ENCODE results near the gene RNH1. TPM values are rescaled to one million over a fixed set of nuclear protein-coding genes. Genes with fewer than 3 reads are reported as not detected.

RNH1 gene
- total RNA-seq, 2 experiments from 2014 or later: 65.5 to 65.7 TPM

- no peak for DNase-seq (ENCODE audit: low spot score)
- no TSS peak for BruUV-seq (replicated peaks)
- POLR2A ChIA-PET: interaction anchor here (0.5 to 0.7 kb wide), 2 partner anchors 35 to 248 kb away, joined by 3 read pairs; no protein-coding TSS in a partner anchor
- intact Hi-C loops (cut with micrococcal nuclease; ENCODE audit: unreplicated experiment): loop anchor here (5.0 kb wide), 1 partner anchor 91 kb away; the partner anchor contains the start of genes HRAS and LRRC56
- Histone ChIP-seq H3K4me2 (ENCODE audit: low read length) (no peak overlapping the region), H4K20me1 (ENCODE audit: insufficient read depth, low read length) (no peaks in the 10 kb centered on the region), H3K27ac (ENCODE audit: low read depth, low read length, poor library complexity, severe bottlenecking) (no peak overlapping the region), H3K36me3 (ENCODE audit: insufficient read depth, low read length) (no peaks in the 10 kb centered on the region), H3K4me3 (ENCODE audit: low read depth, low read length, poor library complexity, severe bottlenecking) (no peak overlapping the region), H2AFZ (ENCODE audit: low read length) (peak overlapping the region; percentile 42), H3K9me3 (ENCODE audit: low read length) (no peaks in the 10 kb centered on the region), H3K9me2 (ENCODE audit: insufficient read depth, low read length) (no peaks in the 10 kb centered on the region), H3K79me2 (ENCODE audit: insufficient read depth, low read depth, low read length) (no peaks in the 10 kb centered on the region; the same call in 1 of the 2 replicates), H3K4me1 (ENCODE audit: insufficient read depth, low read length, poor library complexity, severe bottlenecking) (peaks cover 25% of the 10 kb centered on the region)
- TF ChIP-seq EZH2phosphoT487 (IDR thresholded peaks at IDR 0.05; ENCODE audit: borderline replicate concordance, low read depth, low read length) (no peak), CTCF (conservative IDR thresholded peaks at IDR 0.05; ENCODE audit: low read length) (no peak)
- CTCF ChIA-PET (ENCODE audit: unreplicated experiment): no interaction called here
Measured at GRCh38 chr11:445765-446588, 61.1 kb downstream of the RNH1 start.

Other genes with a start within 250 kb of the RNH1 start
- 0.25 and 0.39 TPM in 2 replicates for gene NLRP6, start 228.8 kb downstream of the RNH1 start, total RNA-seq (2014; rRNA removed; shearing (Covaris generic))
- 0.65 and 2.0 TPM in 2 replicates for gene NLRP6, start 228.8 kb downstream of the RNH1 start, total RNA-seq (2022)
- 6.3 and 7.0 TPM in 2 replicates for gene PGGHG, start 218.1 kb downstream of the RNH1 start, total RNA-seq (2014; rRNA removed; shearing (Covaris generic))
- 0.93 and 1.2 TPM in 2 replicates for gene PGGHG, start 218.1 kb downstream of the RNH1 start, total RNA-seq (2022)
- gene IFITM5, start 207.7 kb downstream of the RNH1 start, total RNA-seq (2014; rRNA removed; shearing (Covaris generic)): not detected in 2 replicates
- not detected in 2 replicates for gene IFITM5, start 207.7 kb downstream of the RNH1 start, total RNA-seq (2022)
- gene IFITM2, start 199.4 kb downstream of the RNH1 start, total RNA-seq (2014; rRNA removed; shearing (Covaris generic)): 9.5 and 22.1 TPM in 2 replicates
- 110 and 117 TPM in 2 replicates for gene IFITM2, start 199.4 kb downstream of the RNH1 start, total RNA-seq (2022)
- 30.3 and 36.4 TPM in 2 replicates for gene IFITM1, start 193.2 kb downstream of the RNH1 start, total RNA-seq (2014; rRNA removed; shearing (Covaris generic))
- gene IFITM1, start 193.2 kb downstream of the RNH1 start, total RNA-seq (2022): 72.4 TPM in 2 replicates
- 0.95 and 1.5 TPM in 2 replicates for gene IFITM3, start 186.4 kb downstream of the RNH1 start, total RNA-seq (2014; rRNA removed; shearing (Covaris generic))
- 1.5 and 2.2 TPM in 2 replicates for gene IFITM3, start 186.4 kb downstream of the RNH1 start, total RNA-seq (2022)
- not detected in 2 replicates for gene B4GALNT4, start 137.7 kb downstream of the RNH1 start, total RNA-seq (2014; rRNA removed; shearing (Covaris generic))
- gene B4GALNT4, start 137.7 kb downstream of the RNH1 start, total RNA-seq (2022): not detected in 2 replicates
- not detected in 2 replicates for gene PKP3, start 113.0 kb downstream of the RNH1 start, total RNA-seq (2014; rRNA removed; shearing (Covaris generic))
- not detected in 2 replicates for gene PKP3, start 113.0 kb downstream of the RNH1 start, total RNA-seq (2022)
- 36.9 and 57.2 TPM in 2 replicates for gene SIGIRR, start 92.2 kb downstream of the RNH1 start, total RNA-seq (2014; rRNA removed; shearing (Covaris generic))
- gene SIGIRR, start 92.2 kb downstream of the RNH1 start, total RNA-seq (2022): 25.3 and 29.2 TPM in 2 replicates
- gene ANO9, start 65.2 kb downstream of the RNH1 start, total RNA-seq (2014; rRNA removed; shearing (Covaris generic)): 22.2 and 25.7 TPM in 2 replicates
- gene ANO9, start 65.2 kb downstream of the RNH1 start, total RNA-seq (2022): 27.6 and 28.2 TPM in 2 replicates
- gene PTDSS2, start 57.0 kb downstream of the RNH1 start, total RNA-seq (2014; rRNA removed; shearing (Covaris generic)): 19.6 and 27.8 TPM in 2 replicates
- gene PTDSS2, start 57.0 kb downstream of the RNH1 start, total RNA-seq (2022): 30.3 and 32.7 TPM in 2 replicates
- gene HRAS, start 28.3 kb upstream of the RNH1 start, total RNA-seq (2014; rRNA removed; shearing (Covaris generic)): 53.0 and 67.8 TPM in 2 replicates
- 40.1 and 46.9 TPM in 2 replicates for gene HRAS, start 28.3 kb upstream of the RNH1 start, total RNA-seq (2022)
- 1.2 and 1.6 TPM in 2 replicates for gene LRRC56, start 30.3 kb upstream of the RNH1 start, total RNA-seq (2014; rRNA removed; shearing (Covaris generic))
- gene LRRC56, start 30.3 kb upstream of the RNH1 start, total RNA-seq (2022): 1.5 and 2.5 TPM in 2 replicates
- gene LMNTD2, start 53.5 kb upstream of the RNH1 start, total RNA-seq (2014; rRNA removed; shearing (Covaris generic)): 4.7 and 7.5 TPM in 2 replicates
- 16.9 and 17.7 TPM in 2 replicates for gene LMNTD2, start 53.5 kb upstream of the RNH1 start, total RNA-seq (2022)
- gene RASSF7, start 53.7 kb upstream of the RNH1 start, total RNA-seq (2014; rRNA removed; shearing (Covaris generic)): 18.0 and 22.1 TPM in 2 replicates
- gene RASSF7, start 53.7 kb upstream of the RNH1 start, total RNA-seq (2022): 11.8 and 15.1 TPM in 2 replicates
- gene PHRF1, start 69.2 kb upstream of the RNH1 start, total RNA-seq (2014; rRNA removed; shearing (Covaris generic)): 23.3 and 25.6 TPM in 2 replicates
- 43.8 and 45.4 TPM in 2 replicates for gene PHRF1, start 69.2 kb upstream of the RNH1 start, total RNA-seq (2022)
- 18.7 and 20.9 TPM in 2 replicates for gene IRF7, start 108.7 kb upstream of the RNH1 start, total RNA-seq (2014; rRNA removed; shearing (Covaris generic))
- gene IRF7, start 108.7 kb upstream of the RNH1 start, total RNA-seq (2022): 15.8 and 16.6 TPM in 2 replicates
- not detected in 2 replicates for gene CDHR5, start 117.7 kb upstream of the RNH1 start, total RNA-seq (2014; rRNA removed; shearing (Covaris generic))
- not detected in 2 replicates for gene CDHR5, start 117.7 kb upstream of the RNH1 start, total RNA-seq (2022)
- not detected in 2 replicates for gene SCT, start 119.9 kb upstream of the RNH1 start, total RNA-seq (2014; rRNA removed; shearing (Covaris generic))
- gene SCT, start 119.9 kb upstream of the RNH1 start, total RNA-seq (2022): not detected in 2 replicates
- 0.16 and 2.2 TPM in 2 replicates for gene DRD4, start 130.0 kb upstream of the RNH1 start, total RNA-seq (2014; rRNA removed; shearing (Covaris generic))
- gene DRD4, start 130.0 kb upstream of the RNH1 start, total RNA-seq (2022): 3.1 and 3.5 TPM in 2 replicates
- 35.6 and 42.7 TPM in 2 replicates for gene DEAF1, start 188.0 kb upstream of the RNH1 start, total RNA-seq (2014; rRNA removed; shearing (Covaris generic))
- gene DEAF1, start 188.0 kb upstream of the RNH1 start, total RNA-seq (2022): 63.0 and 66.2 TPM in 2 replicates
- 52.8 and 56.8 TPM in 2 replicates for gene TMEM80, start 188.6 kb upstream of the RNH1 start, total RNA-seq (2014; rRNA removed; shearing (Covaris generic))
- 51.6 and 52.7 TPM in 2 replicates for gene TMEM80, start 188.6 kb upstream of the RNH1 start, total RNA-seq (2022)
- 3.8 and 4.8 TPM in 2 replicates for gene EPS8L2, start 199.0 kb upstream of the RNH1 start, total RNA-seq (2014; rRNA removed; shearing (Covaris generic))
- gene EPS8L2, start 199.0 kb upstream of the RNH1 start, total RNA-seq (2022): 7.1 and 9.3 TPM in 2 replicates
- gene TALDO1, start 240.2 kb upstream of the RNH1 start, total RNA-seq (2014; rRNA removed; shearing (Covaris generic)): 209 and 226 TPM in 2 replicates
- 172 and 195 TPM in 2 replicates for gene TALDO1, start 240.2 kb upstream of the RNH1 start, total RNA-seq (2022)

All from OCI-LY7 (cell line).